ENCODE data around the gene TBCD.
"Not testable (repeated sequence)": the region's sequence is repeated elsewhere in the genome, so short reads cannot be mapped to it uniquely, and the experiment has no call there.

The TBCD gene

DNA sequence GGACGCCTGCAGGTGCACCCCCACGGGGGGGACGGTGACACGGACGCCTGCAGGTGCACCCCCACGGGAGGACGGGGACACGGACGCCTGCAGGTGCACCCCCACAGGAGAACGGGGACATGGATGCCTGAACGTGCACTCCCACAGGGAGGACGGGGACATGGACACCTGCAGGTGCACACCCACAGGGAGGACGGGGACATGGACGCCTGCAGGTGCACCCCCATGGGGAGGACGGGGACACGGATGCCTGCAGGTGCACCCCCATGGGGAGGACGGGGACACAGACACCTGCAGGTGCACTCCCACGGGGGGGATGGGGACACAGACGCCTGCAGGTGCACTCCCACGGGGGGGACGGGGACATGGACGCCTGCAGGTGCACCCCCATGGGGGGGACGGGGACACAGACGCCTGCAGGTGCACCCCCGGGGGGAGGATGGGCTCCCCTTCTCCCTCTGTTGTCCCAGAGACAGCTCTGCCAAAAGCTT lies 213.0 kb downstream of the TBCD start:
- Histone ChIP-seq H3K4me1 (no peaks in the 10 kb centered on the region), H3K27me3 (ENCODE audit: low read depth) (no peaks in the 10 kb centered on the region), H3K4me3 (no peak overlapping the region), H3K36me3 (replicated peaks) (no peaks in the 10 kb centered on the region), H3K9me3 (no peaks in the 10 kb centered on the region)
- in situ Hi-C loops (cut with MboI; ENCODE audit: low sequenced_read_pairs) = no loop called here
- no peak for DNase-seq (ENCODE audit: low spot score in 2 of 2)

GRCh38 chr17:82965371-82965770 lies 213.5 kb downstream of the TBCD start:
- in situ Hi-C loops (cut with MboI; ENCODE audit: low sequenced_read_pairs) = no loop called here
- Histone ChIP-seq H3K4me1 (no peaks in the 10 kb centered on the region), H3K27me3 (ENCODE audit: low read depth) (no peaks in the 10 kb centered on the region), H3K9me3 (no peaks in the 10 kb centered on the region), H3K36me3 (replicated peaks) (no peaks in the 10 kb centered on the region), H3K4me3 (no peak overlapping the region)
- DNase-seq (ENCODE audit: low spot score in 2 of 2) = no peak

- Histone ChIP-seq H3K9me3 (no peaks in the 10 kb centered on the region), H3K4me3 (no peak overlapping the region), H3K4me1 (no peaks in the 10 kb centered on the region), H3K36me3 (replicated peaks) (no peaks in the 10 kb centered on the region), H3K27me3 (ENCODE audit: low read depth) (no peaks in the 10 kb centered on the region)
- no peak for DNase-seq (ENCODE audit: low spot score in 2 of 2)
- in situ Hi-C loops (cut with MboI; ENCODE audit: low sequenced_read_pairs) = no loop called here
Observed at GRCh38 chr17:82966415-82966814, 214.6 kb downstream of the TBCD start.

- H3K36me3 ChIP-seq (replicated peaks) = no peaks in the 10 kb centered on the region
- in situ Hi-C loops (cut with MboI; ENCODE audit: low sequenced_read_pairs) = no loop called here
- no peak overlapping the region for H3K4me3 ChIP-seq
- H3K4me1 ChIP-seq = no peaks in the 10 kb centered on the region
- no peaks in the 10 kb centered on the region for H3K27me3 ChIP-seq (ENCODE audit: low read depth)
- H3K9me3 ChIP-seq = no peaks in the 10 kb centered on the region
- no peak for DNase-seq (ENCODE audit: low spot score in 2 of 2)
Observed at GRCh38 chr17:82967268-82968032, 215.6 kb downstream of the TBCD start.

- H3K9me3 ChIP-seq; H3K4me1 ChIP-seq; in situ Hi-C loops (cut with MboI; ENCODE audit: low sequenced_read_pairs); H3K4me3 ChIP-seq; DNase-seq (ENCODE audit: low spot score in 2 of 2); H3K27me3 ChIP-seq (ENCODE audit: low read depth); H3K36me3 ChIP-seq (replicated peaks): not testable (repeated sequence)
Observed at GRCh38 chr17:82968033-82968841, 216.4 kb downstream of the TBCD start.

DNA sequence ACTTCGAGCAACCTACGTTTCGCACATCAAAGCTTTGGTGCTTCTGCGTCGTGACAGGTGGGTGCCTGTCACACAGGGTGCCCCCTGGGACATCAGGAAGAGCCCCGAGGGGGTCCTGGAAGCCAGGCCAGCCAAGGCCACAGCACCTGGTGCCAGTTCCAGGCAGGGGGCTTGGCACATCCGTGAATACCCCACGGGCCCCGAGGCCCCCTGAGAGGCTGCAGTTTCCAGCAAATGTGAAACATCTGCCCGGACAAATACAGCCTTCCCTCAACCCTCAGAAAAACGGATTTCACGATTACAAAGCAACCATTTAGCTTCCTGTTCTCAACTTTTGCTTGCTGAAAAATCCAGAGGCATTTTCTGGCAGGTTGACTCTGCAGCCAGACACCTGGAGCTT lies 218.2 kb downstream of the TBCD start:
- no peaks in the 10 kb centered on the region for H3K9me3 ChIP-seq
- no peaks in the 10 kb centered on the region for H3K36me3 ChIP-seq (replicated peaks)
- no peaks in the 10 kb centered on the region for H3K27me3 ChIP-seq (ENCODE audit: low read depth)
- DNase-seq (ENCODE audit: low spot score in 2 of 2) = no peak
- H3K4me1 ChIP-seq = no peaks in the 10 kb centered on the region
- H3K4me3 ChIP-seq = no peak overlapping the region
- in situ Hi-C loops (cut with MboI; ENCODE audit: low sequenced_read_pairs) = no loop called here

- no peaks in the 10 kb centered on the region for H3K27me3 ChIP-seq (ENCODE audit: low read depth)
- in situ Hi-C loops (cut with MboI; ENCODE audit: low sequenced_read_pairs) = no loop called here
Observed at GRCh38 chr17:82970818-82971590, 219.1 kb downstream of the TBCD start.

DNA sequence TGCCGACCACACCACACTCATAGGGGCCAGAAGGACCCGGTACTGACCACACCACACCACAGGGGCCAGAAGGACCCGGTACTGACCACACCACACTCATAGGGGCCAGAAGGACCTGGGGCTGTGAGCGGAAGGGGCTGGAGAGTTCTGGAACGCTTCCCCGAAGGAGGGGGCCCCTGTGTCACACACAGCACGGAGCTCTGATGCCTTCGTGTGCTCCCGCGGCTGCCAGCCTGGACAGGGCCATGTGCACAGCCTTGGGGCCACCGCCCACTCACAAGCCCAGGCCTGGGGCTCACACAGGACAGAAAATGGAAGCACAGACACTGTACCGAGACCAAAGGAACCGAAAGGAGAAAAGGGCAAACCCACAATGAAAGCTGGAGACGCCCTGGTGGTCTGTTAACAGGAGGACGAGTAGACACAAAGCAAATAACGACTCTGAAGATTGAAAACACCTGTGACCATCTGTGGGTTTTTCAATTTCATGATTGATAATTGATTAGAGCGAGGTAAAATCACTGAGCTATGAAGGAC lies 221.0 kb downstream of the TBCD start:
- Histone ChIP-seq H3K4me1 (no peaks in the 10 kb centered on the region), H3K9me3 (no peaks in the 10 kb centered on the region), H3K27me3 (ENCODE audit: low read depth) (no peaks in the 10 kb centered on the region), H3K4me3 (no peak overlapping the region), H3K36me3 (replicated peaks) (no peaks in the 10 kb centered on the region)
- in situ Hi-C loops (cut with MboI; ENCODE audit: low sequenced_read_pairs) = no loop called here
- no peak for DNase-seq (ENCODE audit: low spot score in 2 of 2)

More at GRCh38 chr17:82970818-82971590, 219.1 kb downstream of the TBCD start:
- H3K9me3 ChIP-seq = no peaks in the 10 kb centered on the region
- no peak for DNase-seq (ENCODE audit: low spot score in 2 of 2)
- H3K4me3 ChIP-seq = no peak overlapping the region
- H3K36me3 ChIP-seq (replicated peaks) = no peaks in the 10 kb centered on the region
- no peaks in the 10 kb centered on the region for H3K4me1 ChIP-seq

DNA sequence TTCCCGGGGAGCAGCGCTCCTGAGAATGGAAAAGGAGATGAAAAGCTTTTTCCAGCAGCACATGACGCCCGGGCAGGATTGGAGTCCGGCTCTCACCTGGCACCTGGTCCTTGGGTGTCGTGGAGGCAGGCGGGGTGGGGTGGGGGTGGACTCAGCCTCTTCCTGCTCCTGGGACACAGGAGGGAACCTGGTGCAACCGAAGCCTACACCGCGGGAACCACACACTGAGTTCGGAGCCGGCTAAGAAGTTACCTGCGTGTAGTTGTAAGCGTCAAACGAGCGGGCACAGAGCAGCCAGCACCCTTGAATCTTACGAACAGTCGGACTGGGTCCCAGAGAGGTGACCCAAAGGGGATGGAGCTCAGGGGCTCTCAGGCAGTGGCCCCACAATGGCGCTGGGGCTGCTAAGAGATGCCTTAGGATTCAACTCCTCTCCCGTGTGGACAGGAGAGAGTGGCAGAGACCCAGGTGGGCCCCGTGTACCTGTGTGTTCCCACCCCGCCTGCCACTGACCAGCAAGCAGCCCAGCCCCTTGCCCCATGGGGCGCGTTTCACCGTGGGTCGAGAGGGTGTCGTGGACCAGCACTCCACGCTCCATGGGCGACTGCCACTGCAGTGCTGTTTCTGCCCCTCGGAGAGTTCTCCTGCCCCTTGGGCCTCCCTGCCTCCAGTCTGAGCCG lies 221.7 kb downstream of the TBCD start:
- DNase-seq (ENCODE audit: low spot score in 2 of 2) = no peak
- Histone ChIP-seq H3K4me1 (no peaks in the 10 kb centered on the region), H3K4me3 (no peak overlapping the region), H3K27me3 (ENCODE audit: low read depth) (no peaks in the 10 kb centered on the region), H3K36me3 (replicated peaks) (no peaks in the 10 kb centered on the region), H3K9me3 (no peaks in the 10 kb centered on the region)
- in situ Hi-C loops (cut with MboI; ENCODE audit: low sequenced_read_pairs) = no loop called here

DNA sequence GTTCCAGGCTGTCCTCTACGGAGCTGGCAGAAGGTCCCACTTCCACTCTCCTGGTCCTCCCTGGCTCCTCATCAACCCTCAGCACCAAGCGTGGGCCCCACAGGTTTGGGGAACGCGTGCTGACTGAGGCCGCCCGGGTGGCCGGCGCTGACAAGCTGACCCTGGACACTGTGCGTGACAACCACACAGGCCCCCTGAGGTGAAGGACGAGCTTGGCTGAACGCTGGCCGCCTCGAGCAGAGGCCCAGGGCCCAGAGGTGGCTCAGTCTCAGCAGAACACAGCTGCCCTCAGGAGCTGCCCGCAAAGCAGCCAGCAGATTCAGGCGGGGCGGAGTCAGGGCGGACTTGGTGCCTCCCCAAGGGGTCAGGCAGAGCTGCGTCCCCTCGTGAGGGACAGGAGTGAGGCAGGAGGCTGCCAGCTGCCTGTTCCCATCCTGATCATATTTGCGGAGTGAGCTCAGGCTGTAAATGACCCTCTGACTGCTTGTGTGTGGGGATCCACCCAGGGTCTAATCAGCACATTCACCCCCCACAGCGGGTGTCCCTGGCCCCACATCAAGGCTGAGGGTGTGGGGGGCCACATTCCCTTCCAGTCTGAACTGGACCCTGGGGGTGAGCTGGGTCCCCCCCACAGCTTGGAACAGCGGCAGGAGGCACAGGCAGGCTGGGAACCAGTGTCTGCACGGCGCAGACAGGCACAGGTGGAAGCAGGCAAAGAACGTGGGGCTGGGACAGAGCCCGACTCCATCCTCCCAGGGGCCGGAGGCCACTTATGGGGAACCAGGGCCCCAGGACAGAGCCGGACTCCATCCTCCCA lies 222.5 kb downstream of the TBCD start:
- Histone ChIP-seq H3K4me3 (no peak overlapping the region), H3K27me3 (ENCODE audit: low read depth) (no peaks in the 10 kb centered on the region), H3K4me1 (no peaks in the 10 kb centered on the region), H3K9me3 (no peaks in the 10 kb centered on the region), H3K36me3 (replicated peaks) (no peaks in the 10 kb centered on the region)
- DNase-seq (ENCODE audit: low spot score in 2 of 2) = no peak
- in situ Hi-C loops (cut with MboI; ENCODE audit: low sequenced_read_pairs) = no loop called here

- Histone ChIP-seq H3K4me3 (no peak overlapping the region), H3K36me3 (replicated peaks) (no peaks in the 10 kb centered on the region), H3K9me3 (no peaks in the 10 kb centered on the region), H3K4me1 (no peaks in the 10 kb centered on the region), H3K27me3 (ENCODE audit: low read depth) (no peaks in the 10 kb centered on the region)
- DNase-seq (ENCODE audit: low spot score in 2 of 2) = no peak
- in situ Hi-C loops (cut with MboI; ENCODE audit: low sequenced_read_pairs) = no loop called here
Observed at GRCh38 chr17:82976982-82977488, 225.2 kb downstream of the TBCD start.

- in situ Hi-C loops (cut with MboI; ENCODE audit: low sequenced_read_pairs) = no loop called here
- no peaks in the 10 kb centered on the region for H3K36me3 ChIP-seq (replicated peaks)
- H3K4me3 ChIP-seq = no peak overlapping the region
- no peaks in the 10 kb centered on the region for H3K27me3 ChIP-seq (ENCODE audit: low read depth)
- no peaks in the 10 kb centered on the region for H3K4me1 ChIP-seq
- DNase-seq (ENCODE audit: low spot score in 2 of 2) = no peak
- H3K9me3 ChIP-seq = no peaks in the 10 kb centered on the region
Observed at GRCh38 chr17:82977606-82978005, 225.7 kb downstream of the TBCD start.

All from HAP-1 (cell line).